HG03575 (cell line): ENCODE data around the gene USP1.
A peak's percentile ranks its signal among the peaks of the same experiment; 100 is the strongest.

ENCODE experiments used
- ATAC-seq: cut with Tn5 transposase; IDR thresholded peaks from one replicate; pipeline ENCODE4 v1.9.1; 2021; ENCODE audit not compliant: unreplicated experiment, insufficient number of reproducible peaks, low FRiP score; ENCODE audit errors: extremely low read depth

USP1 gene, protein sequence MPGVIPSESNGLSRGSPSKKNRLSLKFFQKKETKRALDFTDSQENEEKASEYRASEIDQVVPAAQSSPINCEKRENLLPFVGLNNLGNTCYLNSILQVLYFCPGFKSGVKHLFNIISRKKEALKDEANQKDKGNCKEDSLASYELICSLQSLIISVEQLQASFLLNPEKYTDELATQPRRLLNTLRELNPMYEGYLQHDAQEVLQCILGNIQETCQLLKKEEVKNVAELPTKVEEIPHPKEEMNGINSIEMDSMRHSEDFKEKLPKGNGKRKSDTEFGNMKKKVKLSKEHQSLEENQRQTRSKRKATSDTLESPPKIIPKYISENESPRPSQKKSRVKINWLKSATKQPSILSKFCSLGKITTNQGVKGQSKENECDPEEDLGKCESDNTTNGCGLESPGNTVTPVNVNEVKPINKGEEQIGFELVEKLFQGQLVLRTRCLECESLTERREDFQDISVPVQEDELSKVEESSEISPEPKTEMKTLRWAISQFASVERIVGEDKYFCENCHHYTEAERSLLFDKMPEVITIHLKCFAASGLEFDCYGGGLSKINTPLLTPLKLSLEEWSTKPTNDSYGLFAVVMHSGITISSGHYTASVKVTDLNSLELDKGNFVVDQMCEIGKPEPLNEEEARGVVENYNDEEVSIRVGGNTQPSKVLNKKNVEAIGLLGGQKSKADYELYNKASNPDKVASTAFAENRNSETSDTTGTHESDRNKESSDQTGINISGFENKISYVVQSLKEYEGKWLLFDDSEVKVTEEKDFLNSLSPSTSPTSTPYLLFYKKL

DNA sequence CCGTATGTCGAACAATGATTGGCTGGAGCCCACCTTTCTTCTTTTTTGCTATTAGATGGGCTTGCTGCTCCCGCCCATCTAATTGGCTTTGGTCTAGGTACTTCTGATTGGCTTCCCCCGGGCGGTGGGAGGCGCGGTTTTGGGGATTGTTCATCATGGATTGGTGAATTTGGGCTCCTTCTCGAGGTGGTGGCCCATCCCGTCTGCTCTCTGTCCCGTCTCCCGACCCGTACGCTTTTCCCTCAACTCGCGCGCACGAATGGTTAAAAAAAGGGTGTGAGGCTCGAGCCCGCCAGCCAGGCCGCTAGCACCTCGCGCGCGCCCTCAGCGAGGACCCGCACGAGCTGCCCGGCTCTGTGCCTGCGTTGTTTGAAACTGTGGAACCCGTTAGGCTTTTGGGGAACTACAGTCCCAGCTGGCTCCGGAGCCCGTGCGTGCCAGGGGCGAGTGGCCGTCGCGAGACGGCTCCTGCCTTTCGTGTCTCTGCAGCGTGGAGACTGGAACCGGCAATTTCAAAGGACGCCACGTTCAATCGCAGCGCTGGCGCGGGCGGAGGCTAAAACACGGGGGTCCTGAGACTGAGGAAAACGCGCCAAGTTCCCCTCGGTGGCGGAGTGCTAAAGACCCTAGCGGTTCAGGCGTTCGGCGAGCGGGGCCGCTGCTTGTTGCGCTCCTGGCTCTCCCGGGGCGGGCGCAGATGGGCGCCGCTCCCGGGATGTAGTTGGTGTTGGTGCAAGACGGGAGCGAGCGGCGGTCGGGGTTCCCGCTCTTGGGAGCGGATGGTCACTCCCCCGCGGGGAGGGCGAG, at the start of gene USP1:
Gene USP1 (plus strand): TSS at position 584 of the 807 bp plus-strand sequence. CDS start 2,819 bp downstream, outside the sequence.
- ATAC-seq = peak; percentile 86

DNA sequence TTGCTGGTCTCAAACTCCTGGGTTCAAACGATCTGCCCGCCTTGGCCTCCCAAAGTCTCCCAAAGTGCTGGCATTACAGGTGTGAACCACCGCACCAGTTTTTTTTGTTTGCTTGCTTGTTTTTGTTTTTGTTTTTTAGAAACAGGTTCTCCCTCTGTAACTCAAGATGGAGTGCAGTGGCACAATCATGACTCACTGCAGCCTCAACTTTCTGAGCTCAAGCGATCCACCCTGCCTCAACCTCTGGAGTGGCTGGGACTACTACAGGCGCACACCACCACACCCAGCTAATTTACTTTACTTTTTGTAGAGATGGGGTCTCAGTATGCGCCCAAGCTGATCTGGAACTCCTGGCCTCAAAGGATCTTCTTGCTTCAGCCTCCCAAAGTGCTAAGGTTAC, 47.3 kb upstream of the USP1 start:
- no peak for ATAC-seq

DNA sequence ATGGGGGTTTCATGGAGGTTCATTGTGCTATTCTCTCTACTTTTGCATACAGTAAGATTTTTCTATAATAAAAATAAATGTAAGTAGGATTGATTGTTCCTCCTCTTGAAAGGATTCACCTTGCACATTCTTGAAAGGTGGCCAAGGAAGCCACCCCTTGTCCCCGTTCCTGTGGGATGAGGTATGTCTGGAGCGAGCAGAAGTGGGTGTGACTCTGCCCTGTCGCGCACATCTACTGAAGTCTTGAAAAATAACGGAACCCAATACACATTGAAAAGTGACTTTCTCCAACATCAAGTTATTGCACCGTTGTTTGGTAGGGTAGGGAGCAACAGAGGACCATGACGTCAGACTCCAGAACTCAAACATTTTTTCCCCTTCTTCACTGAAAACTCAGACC, 46.8 kb upstream of the USP1 start:
- no peak for ATAC-seq

DNA sequence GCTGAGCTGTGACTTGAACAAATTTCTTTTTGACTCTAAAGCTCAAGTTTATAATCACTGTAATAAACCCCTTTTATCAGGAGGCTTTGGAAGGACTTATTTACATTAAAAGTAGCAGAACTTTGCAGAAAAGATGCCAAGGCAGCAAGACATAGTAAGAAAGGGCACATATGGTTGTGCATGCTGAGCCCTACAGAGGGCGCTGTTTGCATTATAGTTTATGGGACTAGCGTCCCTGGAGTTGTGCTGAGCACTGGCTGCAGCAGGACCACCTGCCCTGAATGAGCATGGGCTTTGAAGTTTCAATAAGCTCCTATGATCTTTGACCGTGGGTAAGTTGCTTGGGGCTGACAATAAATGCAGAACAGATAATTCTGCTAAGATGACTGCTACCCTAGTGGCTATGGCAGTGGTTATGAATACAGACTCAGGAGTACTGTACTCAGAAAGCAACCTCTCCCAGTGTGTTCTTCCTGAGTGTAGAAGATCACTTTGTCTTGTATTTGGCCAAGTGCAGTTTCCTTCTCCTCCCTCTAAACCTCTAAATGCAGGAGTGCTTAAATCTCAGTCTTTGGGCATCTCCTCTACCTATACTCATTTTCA, 45.4 kb upstream of the USP1 start:
- no peak for ATAC-seq

DNA sequence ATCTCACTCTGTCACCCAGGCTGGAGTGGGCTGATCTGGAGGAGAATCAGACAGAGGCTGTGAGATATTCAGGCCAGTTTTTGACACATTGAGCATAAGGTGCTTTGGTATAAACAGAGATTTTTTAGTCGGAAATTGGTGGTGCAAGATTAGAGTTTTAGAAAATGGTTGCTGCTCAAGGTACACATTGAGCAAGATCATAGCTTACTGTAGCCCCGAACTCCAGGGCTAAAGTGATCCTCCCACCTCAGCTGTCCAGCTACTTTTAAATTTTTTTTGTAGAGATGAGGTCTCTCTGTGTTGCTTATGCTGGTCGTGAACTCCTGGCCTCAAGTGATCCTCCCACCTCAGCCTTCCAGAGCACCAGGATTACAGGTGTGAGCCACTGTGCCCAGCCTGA, 43.9 kb upstream of the USP1 start:
- no peak for ATAC-seq

DNA sequence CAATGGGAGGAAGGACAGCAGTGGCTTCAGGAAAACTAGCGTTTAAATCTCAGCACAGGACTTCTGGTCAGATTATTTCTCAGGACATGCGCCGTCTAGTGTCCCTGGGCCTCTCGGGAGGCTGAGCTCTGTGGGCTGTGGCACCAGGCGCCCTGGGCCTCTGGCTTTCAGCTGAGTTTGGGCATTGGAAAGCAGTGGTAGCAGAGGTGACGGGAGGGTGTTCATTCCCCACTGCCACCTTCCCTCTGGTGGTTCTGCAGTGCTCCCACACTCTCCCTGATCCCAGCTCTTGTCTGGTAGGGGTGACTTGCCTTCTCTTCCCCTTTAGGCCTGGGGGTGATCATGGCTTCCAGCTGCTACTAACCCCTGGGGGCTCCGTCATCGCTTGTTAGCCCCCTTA, 42.2 kb upstream of the USP1 start:
- no peak for ATAC-seq

DNA sequence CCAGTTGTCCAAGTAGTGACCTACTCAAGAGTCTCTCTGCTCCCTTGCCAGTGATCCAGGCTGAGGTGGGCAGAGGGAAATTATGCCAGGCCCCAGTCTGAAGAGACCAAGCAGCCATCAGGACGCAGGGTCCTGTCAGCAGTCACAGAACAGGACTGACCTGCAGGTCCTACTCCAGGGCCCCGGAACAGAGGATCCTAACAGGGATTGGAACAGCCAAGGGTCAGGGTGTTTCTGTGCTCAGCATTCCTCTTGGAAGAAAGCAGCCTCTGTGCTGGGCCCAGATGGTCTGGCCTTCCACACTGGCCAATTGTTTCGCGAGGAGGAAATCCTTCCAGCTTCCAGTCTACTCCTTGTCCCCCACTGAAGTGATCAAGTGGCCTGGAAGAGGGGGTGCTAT, 41.6 kb upstream of the USP1 start:
- no peak for ATAC-seq

DNA sequence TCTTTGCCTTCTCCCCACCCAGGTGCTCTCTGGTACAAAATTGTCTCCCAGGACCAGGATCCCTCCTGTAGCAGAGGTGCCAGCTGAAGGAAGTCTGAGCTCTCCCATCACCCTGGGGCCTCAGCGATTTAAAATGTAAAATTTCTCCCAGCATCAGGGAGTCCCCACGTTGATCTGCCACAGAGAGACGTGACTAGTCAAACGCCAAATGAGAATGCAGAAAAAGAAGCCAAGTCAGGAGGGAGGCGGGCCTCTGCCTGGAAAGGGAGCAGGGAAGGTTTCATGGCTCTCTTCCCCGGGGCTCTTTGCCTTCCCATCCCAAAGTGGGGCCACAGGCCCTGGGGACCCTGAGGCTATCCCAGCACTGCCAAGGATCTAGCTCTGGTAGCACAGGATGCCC, 40.0 kb upstream of the USP1 start:
- ATAC-seq = no peak

DNA sequence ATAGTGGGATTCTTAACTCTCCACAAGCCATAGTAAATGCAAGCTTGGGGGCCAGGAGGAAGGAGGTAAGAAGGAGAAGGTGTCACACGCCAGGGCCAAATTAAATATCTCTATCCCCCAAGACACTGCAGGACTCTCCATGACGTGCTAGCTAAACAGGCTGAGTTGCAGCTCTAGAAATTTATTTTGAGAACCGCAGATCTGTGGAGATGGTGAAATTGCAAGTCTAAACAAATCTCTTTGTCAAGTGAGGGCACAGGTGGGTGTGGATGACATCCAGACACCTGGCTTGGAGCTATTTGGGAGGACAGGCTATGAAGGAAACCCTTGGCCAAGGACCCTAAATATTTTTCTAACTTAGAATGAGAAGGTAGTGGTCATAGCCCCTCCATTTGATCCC, 39.5 kb upstream of the USP1 start:
- no peak for ATAC-seq

DNA sequence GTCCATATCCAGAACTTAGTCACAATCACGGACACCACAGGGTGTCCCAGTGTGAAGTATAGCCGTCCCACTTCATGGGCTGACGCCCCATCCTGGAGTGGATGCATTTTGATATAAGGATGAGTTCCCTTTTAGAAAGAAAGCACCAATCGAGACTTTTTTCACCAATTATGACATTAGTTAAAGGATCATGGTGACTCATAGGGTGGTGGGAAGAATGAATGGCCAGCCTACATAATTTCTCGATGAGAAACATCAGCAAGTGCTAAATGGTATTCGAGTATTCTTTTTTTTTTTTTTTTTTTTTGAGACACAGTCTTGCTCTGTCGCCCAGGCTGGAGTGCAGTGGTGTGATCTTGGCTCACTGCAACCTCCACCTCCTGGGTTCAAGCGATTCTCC, 38.5 kb upstream of the USP1 start:
- ATAC-seq = no peak

DNA sequence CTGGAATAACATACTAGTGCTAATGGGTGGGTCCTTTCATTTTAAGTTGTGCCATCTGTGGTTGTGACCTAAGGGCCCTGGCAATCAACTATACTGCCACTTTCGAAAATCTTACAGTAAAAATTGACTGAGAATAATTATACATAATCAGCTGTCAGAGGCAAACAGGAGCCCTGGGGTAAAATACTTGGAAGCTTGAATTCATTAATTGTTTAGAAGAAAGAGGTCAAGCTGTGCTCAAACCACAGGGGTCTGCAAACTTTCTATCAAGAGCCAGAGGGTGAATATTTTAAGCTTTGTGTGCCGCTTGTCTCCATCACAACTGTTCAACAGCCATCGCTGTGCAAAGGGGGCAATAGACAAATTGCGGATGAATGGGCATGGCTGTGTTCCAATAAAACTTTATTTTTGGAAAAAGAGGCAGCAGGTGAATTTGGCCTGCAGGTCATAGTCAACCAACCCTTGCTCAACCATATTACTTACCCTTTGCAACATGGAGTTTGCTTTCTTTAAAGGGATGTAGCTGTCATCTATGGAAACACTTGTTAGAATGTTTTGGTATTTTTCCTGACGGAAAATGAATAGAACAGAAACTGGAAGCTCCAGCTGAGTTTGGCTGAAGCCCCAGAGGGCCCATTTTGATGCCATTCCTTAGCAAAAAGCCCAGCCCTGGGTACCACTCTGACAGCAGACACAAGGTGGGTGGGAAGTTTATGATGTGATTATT, 35.7 kb upstream of the USP1 start:
- no peak for ATAC-seq

DNA sequence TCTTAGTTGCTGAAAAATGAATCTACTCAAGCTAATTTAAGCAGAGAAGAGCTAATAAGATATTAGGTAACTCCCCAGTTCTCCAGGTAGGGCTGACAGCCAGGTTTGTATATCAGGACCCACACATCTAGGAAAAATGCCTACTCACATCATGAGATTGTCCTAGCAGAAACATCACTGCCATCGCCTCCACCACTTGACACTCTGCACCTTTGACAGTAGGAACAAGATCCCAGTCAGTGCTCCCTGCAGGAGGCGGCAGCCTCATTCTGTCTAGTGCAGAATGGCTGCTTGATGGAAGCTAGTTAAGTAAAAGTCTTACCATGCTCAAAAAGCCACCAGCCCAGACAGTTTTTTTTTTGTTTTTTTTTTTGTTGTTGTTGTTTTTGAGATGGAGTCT, 31.6 kb upstream of the USP1 start:
- ATAC-seq = no peak

DNA sequence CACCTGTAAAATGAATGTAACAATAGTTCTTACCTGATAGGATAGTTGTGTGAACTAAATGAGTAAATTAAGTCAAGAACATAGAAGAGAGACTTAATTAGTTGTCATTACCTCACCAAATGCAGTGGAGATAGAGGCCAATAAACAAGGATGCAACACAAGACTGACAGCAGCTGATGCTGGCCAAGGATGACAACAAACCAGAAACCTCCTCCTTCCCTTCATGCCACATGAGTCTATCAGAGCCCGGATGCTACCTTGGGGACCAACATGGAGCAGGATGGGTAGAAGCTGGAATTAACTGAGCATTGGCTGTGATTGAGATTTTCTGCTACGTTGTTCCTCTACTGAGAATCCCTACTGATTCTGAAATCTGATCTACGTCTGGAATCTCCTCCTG, 30.3 kb upstream of the USP1 start:
- no peak for ATAC-seq

DNA sequence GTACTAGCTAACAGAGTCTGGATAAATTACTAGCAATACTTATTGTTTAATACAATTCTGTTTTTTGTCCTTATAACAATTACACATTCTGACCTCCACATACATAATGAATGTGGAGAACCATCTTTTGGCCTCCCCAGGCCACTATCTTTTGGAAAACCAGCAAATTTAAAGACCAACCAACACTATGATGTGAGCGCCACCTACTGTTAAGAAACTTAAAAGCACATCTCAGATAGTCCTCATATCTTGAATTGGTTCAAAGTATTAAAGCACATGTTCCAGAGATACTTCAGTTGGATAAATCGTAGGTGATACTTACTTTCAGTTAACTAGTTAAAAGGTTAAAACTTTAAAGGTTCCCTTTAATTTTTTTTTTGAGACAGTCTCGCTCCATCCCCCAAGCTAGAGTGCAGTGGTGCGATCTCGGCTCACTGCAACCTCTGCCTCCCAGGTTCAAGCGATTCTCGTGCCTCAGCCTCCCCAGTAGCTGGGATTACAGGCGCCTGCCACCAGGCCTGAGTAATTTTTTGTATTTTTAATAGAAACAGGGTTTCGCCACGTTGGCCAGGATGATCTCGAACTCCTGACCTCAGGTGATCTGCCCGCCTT, 29.3 kb upstream of the USP1 start:
- ATAC-seq = no peak

DNA sequence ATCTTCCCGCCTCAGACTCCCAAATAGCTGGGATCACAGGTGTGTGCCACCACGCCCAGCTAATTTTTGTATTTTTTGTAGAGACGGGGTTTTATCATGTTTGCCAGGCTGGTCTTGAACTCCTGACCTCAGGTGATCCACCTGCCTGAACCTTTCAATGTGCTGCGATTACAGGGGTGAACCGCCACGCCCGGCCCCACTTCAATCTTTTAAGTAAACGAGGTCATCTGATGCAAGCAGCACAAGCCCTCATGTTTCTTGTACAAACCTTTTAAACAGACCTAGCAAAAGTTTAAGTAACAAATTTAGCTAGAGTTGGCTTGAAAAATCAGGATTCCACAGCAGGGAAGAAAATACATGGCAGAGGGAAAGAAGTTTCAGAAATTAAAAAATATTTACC, 21.2 kb upstream of the USP1 start:
- ATAC-seq = no peak

DNA sequence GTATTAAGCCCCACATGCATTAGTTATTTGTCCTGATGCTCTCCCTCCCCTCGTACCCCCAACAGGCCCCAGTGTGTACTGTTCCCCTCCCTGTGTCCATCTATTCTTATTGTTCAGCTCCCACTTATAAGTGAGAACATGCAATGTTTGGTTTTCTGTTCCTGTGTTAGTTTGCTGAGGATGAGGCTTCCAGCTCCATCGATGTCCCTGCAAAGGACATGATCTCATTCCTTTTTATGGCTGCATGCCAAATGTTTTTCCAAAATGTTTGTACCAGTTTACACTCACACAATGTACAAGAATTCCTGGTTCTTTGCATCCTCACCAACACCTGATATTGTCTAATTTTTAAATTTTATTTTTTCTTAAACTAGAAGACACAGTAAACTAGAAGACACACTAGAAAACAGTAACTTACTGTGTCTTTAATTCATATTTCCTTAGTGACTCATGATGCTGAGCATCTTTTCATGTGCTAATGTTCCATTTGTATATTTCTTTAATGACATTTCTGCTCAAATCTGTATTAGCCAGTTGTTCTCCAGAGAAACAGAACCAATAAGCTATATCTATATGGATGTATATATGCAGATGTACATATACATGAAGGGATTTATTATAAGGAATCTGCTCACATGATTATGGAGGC, 19.4 kb upstream of the USP1 start:
- ATAC-seq = no peak

DNA sequence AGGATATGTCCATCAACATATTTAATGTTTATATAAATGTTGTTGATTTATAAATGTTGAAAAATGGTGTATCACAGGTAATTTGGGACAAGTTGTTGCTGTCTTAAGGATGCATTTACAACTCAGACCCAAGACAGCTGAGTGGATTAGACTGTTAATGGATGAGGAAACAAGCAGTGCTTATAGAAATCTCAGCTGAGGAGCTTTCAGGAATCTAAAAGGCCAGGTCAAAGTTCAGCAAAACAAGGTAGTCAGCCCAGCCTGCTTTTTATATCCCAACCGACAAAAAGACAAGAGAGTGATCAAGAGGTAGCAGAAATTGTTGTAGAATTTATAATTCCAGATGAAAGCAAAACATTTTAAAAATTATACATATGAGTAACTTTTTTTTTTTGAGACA, 16.6 kb upstream of the USP1 start:
- ATAC-seq = no peak
